Keratinocyte (primary cell): ENCODE measurements around the gene CSMD2. TPM values are rescaled to one million over a fixed set of nuclear protein-coding genes. Genes with fewer than 3 reads are reported as not detected.

Experiments
- DNase-seq: peaks from one replicate; pipeline ENCODE4 v3.0.0-alpha.2; 2011; ENCODE audit warnings: low read depth, missing footprints, low spot score
- FAIRE-seq: peaks from 2 replicates; lab custom pipeline; 2011; peaks lifted over from hg19 to GRCh38; lab: Jason Lieb, UNC
- H2AFZ ChIP-seq: 2 replicates; pipeline ENCODE4 v1.6.0; 2012; ENCODE audit warnings: low read length, control low read depth, inconsistent platforms; ENCODE audit not compliant: control insufficient read depth
- H3K27ac ChIP-seq: 2 replicates; pipeline ENCODE4 v1.5.1; 2011; ENCODE audit warnings: low read length; ENCODE audit not compliant: control insufficient read depth, insufficient read depth
- H3K27me3 ChIP-seq: 3 replicates; pipeline ENCODE4 v1.6.0; 2011; ENCODE audit warnings: low read length; ENCODE audit not compliant: control insufficient read depth, insufficient read depth; ENCODE audit errors: extremely low read depth
- H3K36me3 ChIP-seq, 2 experiments: 2 replicates in 1 of 2; 3 replicates in 1 of 2; pipeline ENCODE4 v1.5.1; 2011; ENCODE audit warnings: low read length in 2 of 2, mild to moderate bottlenecking in 1 of 2; ENCODE audit not compliant: control insufficient read depth in 2 of 2, insufficient read depth in 2 of 2; ENCODE audit errors: extremely low read depth in 1 of 2
- H3K4me1 ChIP-seq: 3 replicates; pipeline ENCODE4 v1.5.1; 2011; ENCODE audit warnings: low read length; ENCODE audit not compliant: control insufficient read depth, insufficient read depth; ENCODE audit errors: extremely low read depth
- H3K4me2 ChIP-seq: 3 replicates; pipeline ENCODE4 v1.6.0; 2011; ENCODE audit warnings: low read depth, low read length; ENCODE audit not compliant: control insufficient read depth, insufficient read depth; ENCODE audit errors: extremely low read depth
- H3K4me3 ChIP-seq, 3 experiments: fragments of 200-600 bp in 1 of 3; sonication (generic) in 1 of 3; 2 replicates in 2 of 3; 3 replicates in 1 of 3; pipeline ENCODE4 v1.5.1; 2011 to 2016; ENCODE audit warnings: low read length in 3 of 3, mild to moderate bottlenecking in 3 of 3, control low read depth in 2 of 3, inconsistent platforms in 1 of 3, low read depth in 1 of 3, mixed read lengths in 1 of 3, mixed run types in 1 of 3, moderate library complexity in 1 of 3; ENCODE audit not compliant: control insufficient read depth in 2 of 3, insufficient read depth in 2 of 3; ENCODE audit errors: extremely low read depth in 1 of 3
- H3K79me2 ChIP-seq: 2 replicates; pipeline ENCODE4 v1.6.0; 2012; ENCODE audit warnings: low read length; ENCODE audit not compliant: control insufficient read depth, insufficient read depth
- H3K9ac ChIP-seq: 3 replicates; pipeline ENCODE4 v1.6.0; 2011; ENCODE audit warnings: low read length; ENCODE audit not compliant: control insufficient read depth, insufficient read depth; ENCODE audit errors: extremely low read depth
- H3K9me1 ChIP-seq: 3 replicates; pipeline ENCODE4 v1.6.0; 2011; ENCODE audit warnings: low read length; ENCODE audit not compliant: control insufficient read depth, insufficient read depth; ENCODE audit errors: extremely low read depth
- H3K9me3 ChIP-seq: 2 replicates; pipeline ENCODE4 v1.5.1; 2012; ENCODE audit warnings: low read depth, low read length; ENCODE audit not compliant: control insufficient read depth
- H4K20me1 ChIP-seq: 3 replicates; pipeline ENCODE4 v1.6.0; 2011; ENCODE audit warnings: low read length; ENCODE audit not compliant: control insufficient read depth, insufficient read depth; ENCODE audit errors: extremely low read depth
- CTCF ChIP-seq, 3 experiments: IDR thresholded peaks in 1 of 3; conservative IDR thresholded peaks in 1 of 3; optimal IDR thresholded peaks in 1 of 3; 2 replicates in 2 of 3; 3 replicates in 1 of 3; pipeline versions ENCODE3 to v1.5.1; 2011; ENCODE audit warnings: low read length in 3 of 3, mild to moderate bottlenecking in 3 of 3, moderate library complexity in 2 of 3, control low read depth in 1 of 3, inconsistent platforms in 1 of 3; ENCODE audit not compliant: insufficient read depth in 2 of 3; ENCODE audit errors: extremely low read depth in 1 of 3
- EZH2 ChIP-seq: IDR thresholded peaks from one replicate; pipeline ENCODE4 v1.6.1; 2012; ENCODE audit warnings: inconsistent platforms, mild to moderate bottlenecking, low read length, moderate library complexity
- dilution Hi-C: fragments of 300-500 bp; cut with MboI; formaldehyde crosslinking; loops from one replicate; pipeline ENCODE4 v1.7.0; 2020; ENCODE audit warnings: low sequenced_read_pairs; ENCODE audit not compliant: extremely low pct_ligation_motif_present
- polyA plus RNA-seq, 5 experiments: library from polyadenylated mRNA; depleted of rRNA in 3 of 5; stranded (reverse) in 3 of 5; stranded (forward) in 1 of 5; unstranded in 1 of 5; fragments of >200 nt; gene quantifications; 1 replicate in 1 of 5; 2 replicates in 3 of 5; 3 replicates in 1 of 5; pipeline versions ENCODE4 v1.2.1 to v1.2.3, GENCODE V29; 2011 to 2012; ENCODE audit warnings: missing spikeins in 2 of 5, low read depth in 1 of 5, low replicate concordance in 1 of 5

Gene CSMD2
- polyA plus RNA-seq, 1 donor (not counting 4 experiments of a cell fraction or from before 2014, with no cell fraction given) = 2.0 TPM

- TF ChIP-seq CTCF (optimal IDR thresholded peaks at IDR 0.05 in 1 of 3, IDR thresholded peaks at IDR 0.05 in 1 of 3, conservative IDR thresholded peaks at IDR 0.05 in 1 of 3; ENCODE audit: extremely low read depth in 1 of 3, insufficient read depth in 2 of 3, low read length in 3 of 3) (no peak), EZH2 (no peak)
- no peak overlapping the region for H3K4me2 ChIP-seq
Measured at GRCh38 chr1:33872275-33872674, 292.8 kb downstream of the CSMD2 start.

DNA sequence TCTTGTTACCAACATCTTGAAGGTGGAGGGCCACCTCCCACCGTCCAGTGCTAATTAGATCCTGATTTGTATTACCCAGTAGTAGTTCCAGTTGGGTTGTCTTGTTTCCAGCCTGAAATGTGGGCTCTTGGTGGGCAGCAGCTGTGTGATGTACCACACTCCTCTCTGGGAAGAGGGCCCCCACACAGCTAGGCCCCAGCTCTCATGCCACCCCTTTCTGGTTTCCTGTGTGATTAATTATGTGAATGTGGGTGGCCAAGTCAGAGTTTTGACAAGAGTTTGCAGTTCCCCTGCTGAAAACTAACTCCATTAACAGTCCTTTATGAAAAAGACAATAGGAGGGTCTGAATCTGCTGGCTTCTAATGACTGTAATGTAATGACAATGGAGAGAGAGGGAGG is 297.3 kb downstream of the CSMD2 start:
- TF ChIP-seq EZH2 (no peak), CTCF (optimal IDR thresholded peaks at IDR 0.05 in 1 of 3, IDR thresholded peaks at IDR 0.05 in 1 of 3, conservative IDR thresholded peaks at IDR 0.05 in 1 of 3; ENCODE audit: extremely low read depth in 1 of 3, insufficient read depth in 2 of 3, low read length in 3 of 3) (no peak)
- no peaks in the 10 kb centered on the region for H3K36me3 ChIP-seq
- no peak overlapping the region for H3K4me3 ChIP-seq
- FAIRE-seq = no peak
- H3K79me2 ChIP-seq = no peaks in the 10 kb centered on the region
- no peaks in the 10 kb centered on the region for H4K20me1 ChIP-seq
- no peaks in the 10 kb centered on the region for H3K9me1 ChIP-seq
- H3K4me1 ChIP-seq = no peaks in the 10 kb centered on the region
- dilution Hi-C loops = no loop called here
- H2AFZ ChIP-seq = no peak overlapping the region
- no peaks in the 10 kb centered on the region for H3K9me3 ChIP-seq
- no peak overlapping the region for H3K4me2 ChIP-seq
- H3K9ac ChIP-seq = no peak overlapping the region
- no peak for DNase-seq
- no peaks in the 10 kb centered on the region for H3K27me3 ChIP-seq
- H3K27ac ChIP-seq = no peak overlapping the region

More at GRCh38 chr1:33872275-33872674, 292.8 kb downstream of the CSMD2 start:
- H3K9me1 ChIP-seq = no peaks in the 10 kb centered on the region
- peaks cover 10% of the 10 kb centered on the region for H3K4me1 ChIP-seq
- H3K79me2 ChIP-seq = no peaks in the 10 kb centered on the region
- no peak for FAIRE-seq
- DNase-seq = no peak
- no peak overlapping the region for H3K4me3 ChIP-seq
- dilution Hi-C loops = no loop called here
- no peak overlapping the region for H3K9ac ChIP-seq
- H2AFZ ChIP-seq = no peak overlapping the region
- no peaks in the 10 kb centered on the region for H3K36me3 ChIP-seq
- no peaks in the 10 kb centered on the region for H4K20me1 ChIP-seq
- peaks cover 6% of the 10 kb centered on the region for H3K9me3 ChIP-seq
- no peaks in the 10 kb centered on the region for H3K27me3 ChIP-seq
- no peak overlapping the region for H3K27ac ChIP-seq
